Measurements from ENCODE around the gene TMEM63B.

DNA sequence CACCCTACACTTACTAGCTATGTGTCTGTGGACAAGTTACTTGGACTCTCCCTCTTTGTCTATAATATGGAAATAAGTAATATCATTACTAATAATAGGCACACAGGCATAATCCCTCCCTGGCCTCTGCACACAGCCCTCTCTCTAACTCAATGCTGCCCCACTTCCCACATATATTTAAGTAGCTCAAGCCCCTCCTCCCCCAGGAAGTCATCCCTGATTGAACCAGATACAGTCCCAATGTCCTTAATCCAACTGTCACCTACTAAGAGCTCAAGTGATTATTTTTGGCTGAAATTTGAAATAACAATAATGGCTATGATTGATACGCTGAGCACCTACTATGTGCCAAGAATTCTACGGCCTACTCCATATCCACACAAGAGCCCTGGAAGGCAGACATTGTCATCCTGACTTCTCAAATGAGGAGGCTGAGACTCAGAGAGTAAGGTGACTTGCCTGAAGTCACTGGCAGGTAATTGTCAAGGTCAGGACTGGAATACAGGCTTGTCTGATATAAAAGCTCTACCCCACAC lies 29.5 kb upstream of the TMEM63B start:
- TF ChIP-seq POLR2A (IDR thresholded peaks at IDR 0.05; ENCODE audit: low read length) (no peak), GATA1 (IDR thresholded peaks at IDR 0.05; ENCODE audit: low read depth, low read length) (no peak)
